IPS-20b (cell line): ENCODE measurements around the gene CLDN19.
"Not testable (repeated sequence)": the region's sequence is repeated elsewhere in the genome, so short reads cannot be mapped to it uniquely, and the experiment has no call there.

Source experiments
- H3K27ac ChIP-seq: one replicate; pipeline ENCODE4 v1.5.1; 2013; ENCODE audit warnings: low read length
- H3K27me3 ChIP-seq: 2 replicates; pipeline ENCODE4 v1.6.1; 2013; ENCODE audit warnings: mild to moderate bottlenecking, low read length, inconsistent platforms; ENCODE audit not compliant: insufficient read depth
- H3K36me3 ChIP-seq: 2 replicates; pipeline ENCODE4 v1.6.1; 2013; ENCODE audit warnings: low read depth, mild to moderate bottlenecking, inconsistent platforms, low read length, moderate library complexity; ENCODE audit not compliant: insufficient read depth
- H3K4me1 ChIP-seq: 2 replicates; pipeline ENCODE4 v1.6.1; 2013; ENCODE audit warnings: mild to moderate bottlenecking, control low read depth, inconsistent platforms, low read length, moderate library complexity; ENCODE audit not compliant: insufficient read depth
- H3K4me3 ChIP-seq: 2 replicates; pipeline ENCODE4 v1.5.1; 2013; ENCODE audit warnings: mild to moderate bottlenecking, low read length, inconsistent platforms
- H3K9ac ChIP-seq: 2 replicates; pipeline ENCODE4 v1.6.1; 2013; ENCODE audit warnings: low read depth, mild to moderate bottlenecking, inconsistent platforms, low read length, moderate library complexity
- H3K9me3 ChIP-seq: 2 replicates; pipeline ENCODE4 v1.6.1; 2013; ENCODE audit warnings: mild to moderate bottlenecking, low read depth, low read length, inconsistent platforms; ENCODE audit not compliant: insufficient read depth

CLDN19 gene

DNA sequence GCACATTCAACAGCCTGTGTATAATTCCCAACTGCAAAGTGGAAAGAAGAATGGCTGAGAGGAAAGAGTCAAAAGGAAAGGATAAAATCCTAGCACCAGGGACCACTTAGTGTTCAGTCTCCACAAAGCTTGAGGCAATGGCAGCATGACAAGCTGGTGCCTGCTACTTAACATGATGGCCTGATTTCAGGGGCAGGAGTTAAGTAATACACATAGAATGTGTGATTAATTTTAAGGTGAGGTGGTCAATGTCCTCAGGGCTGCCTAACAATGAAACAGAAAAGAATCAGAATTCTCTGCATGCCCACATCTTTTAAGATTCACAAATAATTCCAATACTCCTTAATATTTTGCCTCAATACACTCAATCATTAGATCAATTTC lies 17.8 kb upstream of the CLDN19 start:
- Histone ChIP-seq H3K4me3 (no peak overlapping the region), H3K27ac (no peak overlapping the region), H3K4me1 (no peaks in the 10 kb centered on the region), H3K27me3 (no peaks in the 10 kb centered on the region), H3K9me3 (no peaks in the 10 kb centered on the region), H3K36me3 (peaks cover 80% of the 10 kb centered on the region), H3K9ac (no peak overlapping the region)

GRCh38 chr1:42756956-42757891 lies 17.2 kb upstream of the CLDN19 start:
- Histone ChIP-seq H3K4me3 (no peak overlapping the region), H3K27ac (no peak overlapping the region), H3K36me3 (peaks cover 81% of the 10 kb centered on the region), H3K27me3 (no peaks in the 10 kb centered on the region), H3K9ac (no peak overlapping the region), H3K4me1 (no peaks in the 10 kb centered on the region), H3K9me3 (no peaks in the 10 kb centered on the region)

- H3K27me3 ChIP-seq, result no peaks in the 10 kb centered on the region
- no peaks in the 10 kb centered on the region for H3K9me3 ChIP-seq
- H3K27ac ChIP-seq, result no peak overlapping the region
- H3K4me1 ChIP-seq, result no peaks in the 10 kb centered on the region
- no peak overlapping the region for H3K9ac ChIP-seq
- no peak overlapping the region for H3K4me3 ChIP-seq
- H3K36me3 ChIP-seq, result peaks cover 86% of the 10 kb centered on the region
Measured at GRCh38 chr1:42753070-42753469, 13.0 kb upstream of the CLDN19 start.

DNA sequence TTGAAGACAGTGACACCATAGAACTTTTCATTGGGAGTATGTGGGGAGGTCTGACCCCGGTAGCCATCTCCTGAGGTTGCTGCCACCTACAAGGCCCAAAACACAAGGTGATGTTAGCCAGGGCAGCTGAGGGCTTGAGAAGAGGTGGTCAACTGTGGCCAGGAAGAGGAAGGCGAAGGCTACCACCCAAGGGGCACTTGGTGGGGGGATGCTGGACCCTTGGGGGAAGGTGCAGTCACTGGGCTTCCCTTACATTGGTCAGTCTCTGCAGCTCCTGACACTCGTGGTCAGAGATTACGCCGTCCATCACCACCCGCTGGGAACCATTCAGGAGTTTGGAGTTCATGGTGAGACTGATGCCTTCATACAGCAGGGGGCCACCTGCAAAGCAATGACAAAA lies 12.2 kb upstream of the CLDN19 start:
- Histone ChIP-seq H3K4me1 (no peaks in the 10 kb centered on the region), H3K27ac (no peak overlapping the region), H3K9me3 (no peaks in the 10 kb centered on the region), H3K9ac (no peak overlapping the region), H3K4me3 (no peak overlapping the region), H3K36me3 (peaks cover 86% of the 10 kb centered on the region), H3K27me3 (no peaks in the 10 kb centered on the region)

GRCh38 chr1:42751511-42752070 lies 11.6 kb upstream of the CLDN19 start:
- H3K9me3 ChIP-seq, H3K4me3 ChIP-seq, H3K27me3 ChIP-seq, H3K27ac ChIP-seq, H3K9ac ChIP-seq, H3K4me1 ChIP-seq: not testable (repeated sequence)
- H3K36me3 ChIP-seq, result peaks cover 89% of the 10 kb centered on the region

GRCh38 chr1:42750041-42750440 lies 10.0 kb upstream of the CLDN19 start:
- no peak overlapping the region for H3K27ac ChIP-seq
- H3K4me1 ChIP-seq, result no peaks in the 10 kb centered on the region
- peaks cover 88% of the 10 kb centered on the region for H3K36me3 ChIP-seq
- no peaks in the 10 kb centered on the region for H3K9me3 ChIP-seq
- no peak overlapping the region for H3K4me3 ChIP-seq
- H3K9ac ChIP-seq, result no peak overlapping the region
- no peaks in the 10 kb centered on the region for H3K27me3 ChIP-seq

DNA sequence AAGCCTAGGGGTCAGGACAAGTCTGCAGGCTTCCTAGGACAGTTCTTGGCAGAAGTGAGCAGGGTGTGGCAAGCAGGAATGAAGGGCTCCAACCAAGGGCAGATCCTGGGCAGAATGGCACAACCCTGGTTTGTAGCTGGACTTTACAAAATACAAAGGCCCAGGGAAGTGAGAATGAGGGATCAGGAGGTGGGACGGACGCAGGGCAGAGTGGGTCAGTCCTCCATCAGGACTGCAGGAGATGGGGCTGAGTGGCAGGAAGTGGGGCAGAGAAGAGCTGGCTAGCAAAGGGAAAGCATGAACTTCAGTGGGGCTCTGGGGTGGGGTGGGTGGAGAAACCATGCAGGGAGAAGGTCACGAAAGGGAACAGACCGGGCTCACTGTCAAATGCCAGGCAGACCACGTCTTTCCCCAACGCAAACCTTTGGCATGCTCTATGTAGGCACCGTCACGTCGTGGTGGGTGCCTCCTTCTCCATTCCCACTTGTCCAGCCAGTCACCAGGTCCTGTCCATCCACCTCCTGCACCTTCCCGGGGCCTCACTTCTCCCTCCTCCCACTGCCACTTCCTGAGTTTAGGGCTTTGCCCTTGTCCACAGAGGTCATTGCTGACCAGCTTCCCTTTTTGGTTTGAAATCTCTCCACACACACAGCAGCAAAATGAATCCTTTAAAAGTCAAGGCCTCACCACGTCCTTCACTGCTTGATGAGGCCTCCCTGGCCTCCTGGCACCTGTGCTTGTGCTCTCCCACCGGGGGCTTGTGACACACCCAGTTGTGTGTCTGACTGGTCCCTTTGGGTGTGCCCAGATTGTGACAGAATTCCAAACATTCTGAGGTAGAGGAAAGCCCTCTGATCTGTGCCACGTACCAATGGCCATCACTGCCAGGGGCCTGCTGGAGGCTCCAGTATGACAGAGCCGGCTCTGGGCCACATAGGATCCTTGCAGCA lies 8.7 kb upstream of the CLDN19 start:
- no peak overlapping the region for H3K4me3 ChIP-seq
- H3K27me3 ChIP-seq, result no peaks in the 10 kb centered on the region
- no peaks in the 10 kb centered on the region for H3K4me1 ChIP-seq
- peaks cover 75% of the 10 kb centered on the region for H3K36me3 ChIP-seq
- H3K9ac ChIP-seq, result no peak overlapping the region
- H3K9me3 ChIP-seq, result no peaks in the 10 kb centered on the region
- H3K27ac ChIP-seq, result no peak overlapping the region

DNA sequence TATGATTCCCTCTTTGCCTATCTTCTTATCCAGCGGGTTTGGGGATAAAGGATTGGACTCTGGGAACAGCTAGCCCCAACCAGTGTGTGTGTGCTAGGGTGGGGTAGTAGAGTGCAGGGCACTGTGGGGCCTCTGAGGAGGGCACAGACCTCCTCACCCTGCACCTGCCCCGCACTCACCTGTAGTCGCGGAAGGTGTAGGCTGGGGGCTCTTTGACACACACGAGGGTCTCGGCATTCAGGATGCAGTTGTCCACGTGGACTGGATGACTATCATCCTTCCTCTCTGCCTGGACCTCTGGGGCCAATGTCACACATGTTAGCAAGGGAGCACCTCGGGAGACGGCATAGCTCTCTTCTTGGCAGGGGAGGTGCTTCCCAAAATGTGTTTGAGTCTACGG lies 8.0 kb upstream of the CLDN19 start:
- Histone ChIP-seq H3K9ac (no peak overlapping the region), H3K4me3 (no peak overlapping the region), H3K36me3 (peaks cover 67% of the 10 kb centered on the region), H3K9me3 (no peaks in the 10 kb centered on the region), H3K27me3 (no peaks in the 10 kb centered on the region), H3K4me1 (no peaks in the 10 kb centered on the region), H3K27ac (no peak overlapping the region)

DNA sequence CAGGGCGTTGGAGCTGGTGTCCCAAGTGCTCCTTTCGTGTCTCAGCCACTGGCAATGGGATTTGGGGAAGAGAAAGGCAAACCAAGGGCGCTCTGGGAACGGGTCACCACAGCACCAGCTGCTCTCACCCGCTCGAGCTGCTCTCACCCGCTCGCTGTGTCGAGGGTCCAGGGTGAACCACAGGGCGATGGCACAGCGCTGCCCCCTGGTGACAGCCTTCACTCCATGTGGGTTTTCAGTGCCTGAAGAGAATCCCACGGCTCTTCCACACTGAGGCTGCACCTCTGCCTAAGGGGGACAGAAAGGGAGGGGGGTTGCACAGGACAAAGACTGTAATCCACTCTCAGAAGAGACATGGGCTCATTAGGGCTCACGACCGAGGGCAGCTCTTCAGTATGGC lies 7.1 kb upstream of the CLDN19 start:
- no peak overlapping the region for H3K27ac ChIP-seq
- H3K4me3 ChIP-seq, result no peak overlapping the region
- peaks cover 59% of the 10 kb centered on the region for H3K36me3 ChIP-seq
- no peak overlapping the region for H3K9ac ChIP-seq
- H3K9me3 ChIP-seq, result no peaks in the 10 kb centered on the region
- H3K4me1 ChIP-seq, result no peaks in the 10 kb centered on the region
- no peaks in the 10 kb centered on the region for H3K27me3 ChIP-seq

- no peak overlapping the region for H3K9ac ChIP-seq
- H3K9me3 ChIP-seq, result no peaks in the 10 kb centered on the region
- H3K27me3 ChIP-seq, result no peaks in the 10 kb centered on the region
- peaks cover 53% of the 10 kb centered on the region for H3K36me3 ChIP-seq
- peaks cover under 1% of the 10 kb centered on the region; the same call in 1 of the 2 replicates for H3K4me1 ChIP-seq
- H3K27ac ChIP-seq, result no peak overlapping the region
- no peak overlapping the region for H3K4me3 ChIP-seq
Measured at GRCh38 chr1:42746436-42747105, 6.5 kb upstream of the CLDN19 start.

DNA sequence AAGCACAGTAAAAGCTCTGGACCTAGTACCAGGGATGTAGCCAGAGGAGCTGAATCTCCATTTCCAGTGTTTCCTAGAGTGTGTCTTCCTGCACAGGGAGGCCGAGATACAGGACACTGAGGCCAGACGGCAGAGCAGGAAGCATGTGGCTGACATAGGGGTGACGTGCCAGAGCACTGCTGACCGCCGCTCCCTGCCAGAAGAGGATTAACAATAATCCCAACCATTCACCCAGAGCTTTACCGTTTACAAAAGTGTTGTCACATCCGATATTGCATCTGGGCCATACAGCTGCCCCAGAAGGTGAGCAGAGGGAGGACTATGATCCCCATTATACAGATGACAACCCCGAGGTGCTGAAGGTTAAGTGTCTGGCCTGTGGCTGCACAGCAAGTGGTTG lies 5.8 kb upstream of the CLDN19 start:
- Histone ChIP-seq H3K9me3 (no peaks in the 10 kb centered on the region), H3K4me1 (peaks cover 4% of the 10 kb centered on the region; the same call in 1 of the 2 replicates), H3K36me3 (peaks cover 52% of the 10 kb centered on the region), H3K27me3 (no peaks in the 10 kb centered on the region), H3K27ac (no peak overlapping the region), H3K9ac (no peak overlapping the region), H3K4me3 (no peak overlapping the region)
